ENCODE data around the gene CDKL5.
"Not testable (repeated sequence)": the region's sequence is repeated elsewhere in the genome, so short reads cannot be mapped to it uniquely, and the experiment has no call there.

Gene CDKL5

GRCh38 chrX:18425199-18426003, at the start of gene CDKL5:
Gene CDKL5 (plus strand): TSS chrX:18425608. CDS start chrX:18507097, 81,489 bp downstream.
- peak; percentile 95 for DNase-seq (ENCODE audit: low spot score)

- peak; percentile 21 for DNase-seq (ENCODE audit: low spot score)
Observed at GRCh38 chrX:18377796-18378195, 47.6 kb upstream of the CDKL5 start.

GRCh38 chrX:18389966-18390365, 35.4 kb upstream of the CDKL5 start:
- peak; percentile 13 for DNase-seq (ENCODE audit: low spot score)

- DNase-seq (ENCODE audit: low spot score), result peak; percentile 61
Observed at GRCh38 chrX:18390941-18391538, 34.4 kb upstream of the CDKL5 start.

GRCh38 chrX:18394477-18394876, 30.9 kb upstream of the CDKL5 start:
- DNase-seq (ENCODE audit: low spot score), result no peak

- DNase-seq (ENCODE audit: low spot score), result no peak
Observed at GRCh38 chrX:18401848-18402213, 23.6 kb upstream of the CDKL5 start.

- no peak for DNase-seq (ENCODE audit: low spot score)
Observed at GRCh38 chrX:18406531-18407266, 18.7 kb upstream of the CDKL5 start.

- peak; percentile 37 for DNase-seq (ENCODE audit: low spot score)
Observed at GRCh38 chrX:18410038-18410437, 15.4 kb upstream of the CDKL5 start.

GRCh38 chrX:18415386-18415785, 10.0 kb upstream of the CDKL5 start:
- DNase-seq (ENCODE audit: low spot score), result no peak

GRCh38 chrX:18422325-18422724, 3.1 kb upstream of the CDKL5 start:
- DNase-seq (ENCODE audit: low spot score), result no peak

GRCh38 chrX:18422886-18423285, 2.5 kb upstream of the CDKL5 start:
- no peak for DNase-seq (ENCODE audit: low spot score)

- peak; percentile 53 for DNase-seq (ENCODE audit: low spot score)
Observed at GRCh38 chrX:18424482-18425198, 768 bp upstream of the CDKL5 start.

GRCh38 chrX:18426004-18426320, 554 bp downstream of the CDKL5 start:
- DNase-seq (ENCODE audit: low spot score), result no peak

GRCh38 chrX:18428006-18428405, 2.6 kb downstream of the CDKL5 start:
- no peak for DNase-seq (ENCODE audit: low spot score)

- DNase-seq (ENCODE audit: low spot score), result not testable (repeated sequence)
Observed at GRCh38 chrX:18433288-18433687, 7.9 kb downstream of the CDKL5 start.

GRCh38 chrX:18434896-18435295, 9.5 kb downstream of the CDKL5 start:
- DNase-seq (ENCODE audit: low spot score), result no peak

GRCh38 chrX:18436017-18436416, 10.6 kb downstream of the CDKL5 start:
- DNase-seq (ENCODE audit: low spot score), result no peak

GRCh38 chrX:18440835-18441234, 15.4 kb downstream of the CDKL5 start:
- DNase-seq (ENCODE audit: low spot score), result no peak

- no peak for DNase-seq (ENCODE audit: low spot score)
Observed at GRCh38 chrX:18441780-18442367, 16.5 kb downstream of the CDKL5 start.

GRCh38 chrX:18448416-18448815, 23.0 kb downstream of the CDKL5 start:
- DNase-seq (ENCODE audit: low spot score), result no peak

GRCh38 chrX:18449236-18449635, 23.8 kb downstream of the CDKL5 start:
- DNase-seq (ENCODE audit: low spot score), result no peak

- DNase-seq (ENCODE audit: low spot score), result no peak
Observed at GRCh38 chrX:18455384-18455783, 30.0 kb downstream of the CDKL5 start.
